ENCODE data around the gene EVPL.

GRCh38 chr17:76049239-76049638 is 22.1 kb upstream of the EVPL start:
- TF ChIP-seq EZH2 (IDR thresholded peaks at IDR 0.05; ENCODE audit: borderline replicate concordance) (no peak), CTCF (IDR thresholded peaks at IDR 0.05; ENCODE audit: poor library complexity) (no peak)
